ENCODE results near the gene SFRP4.

The SFRP4 gene

DNA sequence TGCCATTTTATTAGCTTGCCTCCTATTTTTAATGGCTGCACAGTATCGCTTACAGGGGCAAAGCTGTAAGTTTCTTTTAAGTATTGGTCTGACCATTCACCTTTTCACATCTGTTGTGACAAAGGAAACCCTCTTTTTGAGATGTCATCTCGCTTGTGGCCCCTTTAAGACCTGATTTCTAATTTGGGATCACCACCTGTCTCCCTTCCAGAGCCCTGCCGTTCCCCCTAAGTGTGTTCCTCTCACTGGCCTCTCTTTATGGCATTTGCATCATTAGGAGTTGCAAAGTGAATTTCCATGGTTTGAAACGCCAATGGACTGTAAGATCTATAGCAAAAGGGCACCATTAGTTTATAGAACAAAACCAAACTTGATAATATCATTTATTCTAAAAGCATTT, 5.3 kb upstream of the SFRP4 start:
- Histone ChIP-seq H3K4me2 (ENCODE audit: low read length) (peak overlapping the region; percentile 91), H3K36me3 (ENCODE audit: insufficient read depth, low read length) (no peaks in the 10 kb centered on the region), H3K4me3 (ENCODE audit: low read length) (peak overlapping the region; percentile 81), H3K4me1 (ENCODE audit: control insufficient read depth, insufficient read depth, low read length) (peaks cover 19% of the 10 kb centered on the region), H3K9ac (ENCODE audit: low read depth, low read length) (peak overlapping the region; percentile 83), H3K9me3 (replicated peaks; ENCODE audit: low read length) (no peaks in the 10 kb centered on the region), H3K27me3 (ENCODE audit: control insufficient read depth, insufficient read depth, low read length) (peaks cover 23% of the 10 kb centered on the region)

DNA sequence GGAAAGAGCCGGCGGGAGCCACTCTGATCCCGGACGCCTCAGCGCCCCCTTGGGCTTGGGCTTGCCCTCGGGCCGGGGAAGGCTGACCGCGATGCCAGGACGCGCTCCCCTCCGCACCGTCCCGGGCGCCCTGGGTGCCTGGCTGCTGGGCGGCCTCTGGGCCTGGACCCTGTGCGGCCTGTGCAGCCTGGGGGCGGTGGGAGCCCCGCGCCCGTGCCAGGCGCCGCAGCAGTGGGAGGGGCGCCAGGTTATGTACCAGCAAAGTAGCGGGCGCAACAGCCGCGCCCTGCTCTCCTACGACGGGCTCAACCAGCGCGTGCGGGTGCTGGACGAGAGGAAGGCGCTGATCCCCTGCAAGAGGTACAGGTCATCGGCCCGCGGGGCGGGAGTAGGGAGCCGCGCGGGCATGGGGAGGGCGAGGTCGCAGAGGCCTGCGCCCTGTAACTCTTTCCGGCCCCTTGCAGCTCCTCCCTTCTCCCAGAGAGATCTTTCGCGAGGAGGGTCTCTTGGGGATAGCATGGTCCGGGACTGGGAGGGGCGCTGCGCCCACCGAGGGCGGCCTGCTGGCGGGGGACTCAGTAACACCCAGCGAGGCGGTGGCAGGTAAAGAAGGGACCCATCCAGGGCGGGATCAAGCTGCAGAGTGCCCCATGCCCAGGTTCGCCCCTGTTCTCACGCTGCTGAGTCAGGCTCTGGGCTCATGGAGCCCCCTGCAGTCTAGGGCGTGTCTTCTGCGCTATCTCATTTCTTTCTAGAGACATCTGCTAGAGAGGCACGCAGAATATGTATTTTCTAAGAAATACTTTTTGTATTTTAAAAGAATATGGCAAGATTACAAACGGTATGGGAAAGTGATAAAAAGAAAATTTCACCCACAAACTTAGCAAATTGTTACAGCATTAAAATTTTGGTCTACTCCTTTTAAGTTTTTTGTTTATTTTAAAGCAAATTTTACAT, 4.5 kb upstream of the SFRP4 start:
- Histone ChIP-seq H3K9ac (ENCODE audit: low read depth, low read length) (peak overlapping the region; percentile 83), H3K4me2 (ENCODE audit: low read length) (peak overlapping the region; percentile 91), H3K36me3 (ENCODE audit: insufficient read depth, low read length) (no peaks in the 10 kb centered on the region), H3K4me1 (ENCODE audit: control insufficient read depth, insufficient read depth, low read length) (peaks cover 26% of the 10 kb centered on the region), H3K4me3 (ENCODE audit: low read length) (peak overlapping the region; percentile 81), H3K9me3 (replicated peaks; ENCODE audit: low read length) (no peaks in the 10 kb centered on the region), H3K27me3 (ENCODE audit: control insufficient read depth, insufficient read depth, low read length) (peaks cover 27% of the 10 kb centered on the region)

DNA sequence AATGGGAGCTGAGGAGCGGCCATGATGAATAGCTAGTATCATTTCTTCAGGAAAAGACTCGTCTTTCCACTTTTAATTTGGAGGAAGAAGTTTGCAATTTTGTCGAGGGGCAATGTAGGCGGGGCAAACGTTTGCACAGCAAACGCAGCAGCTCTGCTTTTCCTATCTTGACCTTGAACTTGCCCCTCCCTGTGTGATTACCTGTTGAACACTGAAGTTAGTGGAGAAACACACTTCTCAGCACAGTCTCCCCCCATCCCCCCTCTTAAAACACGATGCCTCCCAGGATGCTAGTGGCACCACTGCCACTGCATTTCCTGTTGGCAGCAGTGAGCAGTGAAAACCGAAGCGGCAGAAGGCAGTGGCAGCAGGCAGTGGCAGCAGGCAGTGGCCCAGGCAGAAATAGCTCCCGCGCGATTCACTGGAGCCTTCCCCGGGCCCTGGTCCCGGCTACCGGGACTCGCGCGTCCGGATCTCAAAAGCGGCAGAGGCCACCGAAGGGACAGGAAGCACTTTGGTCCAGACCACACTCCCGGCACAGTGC, 3.8 kb upstream of the SFRP4 start, which contains the start of gene EPDR1:
EPDR1 (plus strand) TSS at position 336 of the 544 bp plus-strand sequence. CDS start 300 bp downstream, outside the sequence.
- H3K9ac ChIP-seq (ENCODE audit: low read depth, low read length), result peak within 1 kb of the TSS; percentile 83
- peaks cover 34% of the 10 kb centered on the region for H3K27me3 ChIP-seq (ENCODE audit: control insufficient read depth, insufficient read depth, low read length)
- no peaks in the 10 kb centered on the region for H3K9me3 ChIP-seq (replicated peaks; ENCODE audit: low read length)
- H3K4me2 ChIP-seq (ENCODE audit: low read length), result peak within 1 kb of the TSS; percentile 91
- H3K4me1 ChIP-seq (ENCODE audit: control insufficient read depth, insufficient read depth, low read length), result peaks cover 34% of the 10 kb centered on the region
- peak within 1 kb of the TSS; percentile 81 for H3K4me3 ChIP-seq (ENCODE audit: low read length)
- no peaks in the 10 kb centered on the region for H3K36me3 ChIP-seq (ENCODE audit: insufficient read depth, low read length)

DNA sequence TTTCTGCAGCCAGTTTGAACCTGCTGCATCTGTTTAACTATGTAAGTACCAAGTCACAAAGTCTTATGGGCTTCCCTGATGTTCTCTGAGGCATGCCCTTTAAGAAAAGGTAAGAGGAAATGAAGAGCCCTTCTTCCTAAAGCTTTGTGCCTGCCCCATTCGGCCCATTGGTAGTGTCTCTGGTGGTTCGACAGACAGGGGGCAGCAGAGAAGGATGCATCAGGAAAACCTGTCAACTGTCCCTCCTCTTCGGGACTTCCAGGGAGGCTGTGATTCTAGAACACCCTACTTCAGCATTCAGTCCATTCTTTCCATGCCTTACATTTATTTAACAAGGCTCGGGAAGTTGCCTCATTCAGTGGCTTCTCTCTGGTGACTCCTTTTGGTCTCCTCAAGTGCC, 1.9 kb upstream of the SFRP4 start:
- Histone ChIP-seq H3K27me3 (ENCODE audit: control insufficient read depth, insufficient read depth, low read length) (peaks cover 43% of the 10 kb centered on the region), H3K36me3 (ENCODE audit: insufficient read depth, low read length) (no peaks in the 10 kb centered on the region), H3K4me1 (ENCODE audit: control insufficient read depth, insufficient read depth, low read length) (peaks cover 34% of the 10 kb centered on the region), H3K9ac (ENCODE audit: low read depth, low read length) (no peak overlapping the region), H3K4me3 (ENCODE audit: low read length) (no peak overlapping the region), H3K9me3 (replicated peaks; ENCODE audit: low read length) (no peaks in the 10 kb centered on the region), H3K4me2 (ENCODE audit: low read length) (no peak overlapping the region)

DNA sequence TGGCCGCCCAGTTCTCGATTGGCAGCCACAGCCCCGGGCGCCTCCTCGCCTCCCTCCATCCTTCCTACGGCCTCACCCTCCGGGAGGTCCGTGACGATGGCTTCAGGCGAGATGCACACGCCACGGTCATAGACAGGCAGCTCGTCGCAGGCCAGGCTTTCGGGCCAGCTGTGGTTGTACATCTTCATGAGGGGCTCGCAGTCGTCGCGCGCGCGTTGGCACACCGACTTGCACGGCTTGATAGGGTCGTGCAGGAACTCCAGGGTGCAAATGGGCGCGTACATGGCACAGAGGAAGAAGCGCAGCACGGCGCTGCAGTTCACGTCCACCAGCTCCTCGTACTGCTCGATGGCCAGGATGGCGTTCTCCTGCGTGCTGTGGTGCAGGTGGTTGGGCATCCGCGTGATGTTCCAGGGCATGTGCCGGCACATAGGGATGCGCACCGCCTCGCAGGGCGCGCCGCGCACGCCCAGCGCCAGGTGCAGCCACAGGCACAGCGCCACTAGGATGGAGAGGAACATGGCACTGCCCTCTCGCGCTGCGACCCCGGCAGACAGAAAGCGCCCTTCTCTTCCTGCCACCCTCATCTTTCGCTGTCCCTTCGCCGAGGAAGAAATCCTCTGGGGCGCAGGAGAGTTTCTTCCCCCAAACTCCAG, 472 bp downstream of the SFRP4 start:
- H3K4me3 ChIP-seq (ENCODE audit: low read length), result peak overlapping the region; percentile 66
- peak overlapping the region; percentile 54 for H3K9ac ChIP-seq (ENCODE audit: low read depth, low read length)
- peaks cover 47% of the 10 kb centered on the region for H3K27me3 ChIP-seq (ENCODE audit: control insufficient read depth, insufficient read depth, low read length)
- H3K4me1 ChIP-seq (ENCODE audit: control insufficient read depth, insufficient read depth, low read length), result peaks cover 31% of the 10 kb centered on the region
- no peaks in the 10 kb centered on the region for H3K36me3 ChIP-seq (ENCODE audit: insufficient read depth, low read length)
- H3K4me2 ChIP-seq (ENCODE audit: low read length), result peak overlapping the region; percentile 85
- H3K9me3 ChIP-seq (replicated peaks; ENCODE audit: low read length), result no peaks in the 10 kb centered on the region

DNA sequence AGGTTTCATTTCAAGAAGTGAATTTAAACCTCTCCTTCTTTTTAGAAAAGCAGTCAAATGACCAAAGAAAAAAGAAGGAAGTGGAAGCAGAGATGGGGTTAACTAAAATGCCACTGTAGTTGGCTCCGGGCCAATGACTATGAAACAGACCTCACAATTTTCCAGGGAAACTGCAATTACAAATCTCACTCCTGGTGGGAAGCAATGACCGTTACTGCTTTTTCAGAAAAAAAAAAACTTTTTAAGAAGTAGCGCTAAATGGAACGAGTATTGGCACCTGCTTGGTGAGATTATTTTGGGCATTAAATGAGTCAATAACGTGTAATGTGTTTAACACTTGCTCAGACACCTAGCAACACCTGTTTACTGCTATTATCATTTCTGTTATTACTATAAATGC, 1.2 kb downstream of the SFRP4 start:
- Histone ChIP-seq H3K36me3 (ENCODE audit: insufficient read depth, low read length) (no peaks in the 10 kb centered on the region), H3K4me2 (ENCODE audit: low read length) (peak overlapping the region; percentile 85), H3K27me3 (ENCODE audit: control insufficient read depth, insufficient read depth, low read length) (peaks cover 47% of the 10 kb centered on the region), H3K9me3 (replicated peaks; ENCODE audit: low read length) (no peaks in the 10 kb centered on the region), H3K4me3 (ENCODE audit: low read length) (no peak overlapping the region), H3K9ac (ENCODE audit: low read depth, low read length) (no peak overlapping the region), H3K4me1 (ENCODE audit: control insufficient read depth, insufficient read depth, low read length) (peaks cover 30% of the 10 kb centered on the region)

DNA sequence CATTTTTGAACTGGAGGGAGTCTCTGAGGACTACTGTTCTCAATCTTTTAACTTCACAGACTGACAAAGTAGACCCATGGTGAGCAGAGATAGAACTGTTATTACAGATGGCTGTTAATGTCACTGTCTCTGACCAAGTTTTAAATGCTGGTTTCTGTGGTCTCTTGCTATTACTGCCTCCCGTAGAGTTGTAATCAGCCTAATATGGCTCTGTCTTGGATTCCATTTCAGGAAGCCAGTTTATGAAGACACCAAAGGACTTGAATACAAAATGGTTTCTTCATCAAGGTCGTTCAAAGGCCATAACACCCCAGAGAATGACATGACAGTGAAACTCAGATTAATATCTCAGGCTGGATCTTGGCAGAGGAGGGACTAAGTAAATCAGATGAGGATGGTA, 3.9 kb downstream of the SFRP4 start:
- Histone ChIP-seq H3K4me2 (ENCODE audit: low read length) (no peak overlapping the region), H3K4me3 (ENCODE audit: low read length) (no peak overlapping the region), H3K4me1 (ENCODE audit: control insufficient read depth, insufficient read depth, low read length) (peaks cover 36% of the 10 kb centered on the region), H3K9me3 (replicated peaks; ENCODE audit: low read length) (no peaks in the 10 kb centered on the region), H3K27me3 (ENCODE audit: control insufficient read depth, insufficient read depth, low read length) (peaks cover 31% of the 10 kb centered on the region), H3K36me3 (ENCODE audit: insufficient read depth, low read length) (no peaks in the 10 kb centered on the region), H3K9ac (ENCODE audit: low read depth, low read length) (no peak overlapping the region)

DNA sequence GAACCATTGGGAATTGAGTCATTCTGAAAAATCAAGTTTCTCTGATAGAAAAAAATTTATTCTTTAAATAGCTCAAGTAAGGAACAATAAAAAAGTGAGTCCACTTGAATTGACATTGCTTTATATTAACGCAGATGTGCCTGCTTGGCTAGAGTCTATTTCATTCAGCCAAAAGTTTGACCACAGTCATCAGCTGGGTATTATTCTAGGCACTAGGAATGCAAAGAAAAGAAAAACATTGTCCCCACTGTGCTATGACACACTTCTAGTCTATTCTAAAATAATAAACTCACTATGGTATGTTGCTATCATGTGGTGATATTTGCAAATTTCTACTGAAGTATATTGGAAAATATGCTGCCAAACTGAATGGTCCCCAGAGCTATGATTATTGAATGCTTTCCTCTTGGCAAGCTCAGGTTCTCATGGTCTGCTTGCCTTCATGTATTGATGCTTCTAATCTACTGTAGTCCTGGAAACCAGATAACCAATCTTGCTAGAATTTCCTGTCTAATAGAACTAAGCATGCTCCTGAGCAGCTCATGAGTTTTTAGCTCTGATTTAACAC, 8.3 kb downstream of the SFRP4 start:
- Histone ChIP-seq H3K4me1 (ENCODE audit: control insufficient read depth, insufficient read depth, low read length) (peaks cover 22% of the 10 kb centered on the region), H3K36me3 (ENCODE audit: insufficient read depth, low read length) (no peaks in the 10 kb centered on the region), H3K9ac (ENCODE audit: low read depth, low read length) (no peak overlapping the region), H3K4me3 (ENCODE audit: low read length) (no peak overlapping the region), H3K9me3 (replicated peaks; ENCODE audit: low read length) (no peaks in the 10 kb centered on the region), H3K27me3 (ENCODE audit: control insufficient read depth, insufficient read depth, low read length) (peaks cover 5% of the 10 kb centered on the region), H3K4me2 (ENCODE audit: low read length) (peak overlapping the region; percentile 59)

DNA sequence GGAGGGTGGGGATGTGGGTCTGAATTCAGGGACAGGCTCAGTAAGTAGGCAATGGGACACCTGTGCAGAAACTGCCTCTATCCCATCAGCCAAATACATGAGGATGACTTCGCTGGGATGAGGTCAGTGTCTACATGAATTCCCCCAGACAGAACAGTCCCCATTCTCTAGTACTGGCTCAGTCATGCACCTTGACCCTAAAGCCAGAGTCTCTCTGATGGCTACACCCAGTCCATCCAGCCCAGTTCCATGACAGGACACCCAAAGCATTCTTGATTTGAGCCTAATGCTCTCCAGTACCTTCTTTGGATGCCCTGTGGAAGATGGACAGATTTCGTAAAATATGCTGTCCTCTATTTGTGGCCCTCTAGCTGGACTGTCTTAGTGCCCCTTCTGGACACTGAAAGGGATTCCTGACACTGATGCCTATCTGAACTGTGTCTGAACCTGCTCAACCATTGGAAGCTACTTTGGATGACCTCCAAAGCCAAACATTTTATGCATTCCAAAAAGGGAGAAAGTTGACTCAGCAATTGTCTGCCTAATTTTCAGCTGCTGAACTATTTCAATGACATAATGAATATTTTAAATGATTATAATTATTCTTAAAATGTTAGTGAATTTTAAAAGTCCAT, 14.6 kb downstream of the SFRP4 start:
- no peak overlapping the region for H3K4me2 ChIP-seq (ENCODE audit: low read length)
- H3K9me3 ChIP-seq (replicated peaks; ENCODE audit: low read length), result no peaks in the 10 kb centered on the region
- H3K36me3 ChIP-seq (ENCODE audit: insufficient read depth, low read length), result no peaks in the 10 kb centered on the region
- H3K4me3 ChIP-seq (ENCODE audit: low read length), result no peak overlapping the region
- H3K4me1 ChIP-seq (ENCODE audit: control insufficient read depth, insufficient read depth, low read length), result peaks cover 14% of the 10 kb centered on the region
- H3K27me3 ChIP-seq (ENCODE audit: control insufficient read depth, insufficient read depth, low read length), result no peaks in the 10 kb centered on the region
- H3K9ac ChIP-seq (ENCODE audit: low read depth, low read length), result no peak overlapping the region

DNA sequence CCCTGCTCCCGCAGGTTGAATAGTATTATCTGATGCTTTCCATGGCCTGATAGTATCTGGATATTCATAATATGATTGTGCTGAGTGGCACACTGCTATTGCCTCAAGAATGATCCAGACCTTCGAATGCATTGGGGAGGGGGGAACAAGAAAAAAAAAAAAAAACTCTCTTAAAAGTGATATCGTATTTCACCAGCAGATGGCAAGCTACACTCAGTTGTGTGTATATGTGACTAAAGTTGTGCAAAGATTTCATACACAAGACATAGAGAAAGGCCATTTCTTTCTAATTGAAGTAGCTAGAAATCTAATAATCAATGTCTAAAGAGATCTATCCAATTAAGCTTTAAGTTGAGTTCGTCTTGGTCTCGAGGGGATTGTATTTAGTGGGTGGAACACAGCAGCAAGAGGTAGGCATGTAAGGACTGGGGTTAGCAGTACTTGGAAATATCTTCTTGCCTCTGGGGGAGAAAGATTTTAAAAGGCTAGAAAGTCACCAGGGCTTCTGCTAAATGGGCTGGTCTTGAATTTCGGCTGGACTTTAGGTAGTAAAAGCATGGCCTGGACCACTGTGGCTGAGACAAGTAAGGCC, 15.3 kb downstream of the SFRP4 start:
- no peak overlapping the region for H3K4me2 ChIP-seq (ENCODE audit: low read length)
- H3K4me1 ChIP-seq (ENCODE audit: control insufficient read depth, insufficient read depth, low read length), result peaks cover 14% of the 10 kb centered on the region
- no peak overlapping the region for H3K9ac ChIP-seq (ENCODE audit: low read depth, low read length)
- H3K4me3 ChIP-seq (ENCODE audit: low read length), result no peak overlapping the region
- H3K27me3 ChIP-seq (ENCODE audit: control insufficient read depth, insufficient read depth, low read length), result no peaks in the 10 kb centered on the region
- H3K9me3 ChIP-seq (replicated peaks; ENCODE audit: low read length), result no peaks in the 10 kb centered on the region
- H3K36me3 ChIP-seq (ENCODE audit: insufficient read depth, low read length), result no peaks in the 10 kb centered on the region

All from skeletal muscle satellite cell (primary cell).